D721Med (cell line): Measurements from ENCODE around the gene NCKAP5.

ENCODE experiments used
- DNase-seq: peaks from one replicate; pipeline ENCODE4 v3.0.0; 2011; ENCODE audit warnings: low spot score; ENCODE audit not compliant: insufficient read length
- FAIRE-seq: peaks from 2 replicates; lab custom pipeline; 2011; peaks lifted over from hg19 to GRCh38; lab: Jason Lieb, UNC
- CTCF ChIP-seq: IDR thresholded peaks from 2 replicates; pipeline ENCODE4 v1.5.1; 2012; ENCODE audit warnings: mild to moderate bottlenecking, control low read depth; ENCODE audit not compliant: insufficient read depth; ENCODE audit errors: missing control alignments

Gene NCKAP5

GRCh38 chr2:133408671-133409070 lies 159.6 kb downstream of the NCKAP5 start:
- FAIRE-seq (no peak), DNase-seq (no peak)
- TF ChIP-seq CTCF = no peak

DNA sequence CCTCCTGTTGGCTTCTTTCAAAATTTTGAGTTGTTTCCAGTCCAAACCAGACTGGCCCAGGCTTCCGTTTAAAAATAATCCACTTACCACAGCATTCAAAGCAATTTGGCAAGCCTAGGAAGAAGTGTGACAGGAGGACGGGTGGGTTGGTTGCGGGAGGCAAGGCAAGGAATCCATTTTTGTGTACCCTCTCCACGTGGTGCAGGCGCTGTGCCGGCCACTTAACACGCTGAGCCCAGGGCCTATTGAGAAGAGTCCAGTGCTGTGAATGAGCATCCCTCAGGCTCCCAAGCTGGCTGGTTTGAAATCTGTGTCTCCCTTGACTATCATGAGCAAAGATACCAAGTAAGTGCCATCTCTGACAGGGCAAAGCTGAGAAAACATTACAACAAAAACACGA lies 160.9 kb downstream of the NCKAP5 start:
- FAIRE-seq = no peak
- TF ChIP-seq CTCF = no peak
- DNase-seq = no peak

DNA sequence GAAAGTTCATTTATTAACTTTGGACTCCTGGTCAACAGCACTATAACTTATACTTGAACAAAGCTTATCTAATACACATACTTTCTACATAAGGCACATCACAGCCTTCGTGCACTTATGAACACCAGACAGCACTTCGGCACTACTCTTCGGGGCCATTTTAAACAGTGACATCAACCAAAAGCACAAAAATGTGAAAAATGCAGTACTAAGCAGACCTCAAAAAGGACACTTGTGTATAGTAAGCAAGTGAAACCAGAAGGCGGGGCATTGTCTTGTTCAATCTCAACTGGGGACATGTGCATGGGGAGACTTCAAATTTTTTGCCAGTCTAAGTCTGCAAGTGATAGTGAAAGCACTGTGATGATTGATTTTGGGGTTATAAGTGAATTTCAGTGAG lies 163.0 kb downstream of the NCKAP5 start:
- no peak for DNase-seq
- FAIRE-seq = no peak
- no peak for TF ChIP-seq CTCF

- no peak for TF ChIP-seq CTCF
- DNase-seq (no peak), FAIRE-seq (no peak)
These were observed 167.9 kb downstream of the NCKAP5 start for GRCh38 chr2:133400411-133400810.

- DNase-seq = no peak
- no peak for TF ChIP-seq CTCF
- FAIRE-seq = no peak
These were observed 174.4 kb downstream of the NCKAP5 start for GRCh38 chr2:133393895-133394294.

DNA sequence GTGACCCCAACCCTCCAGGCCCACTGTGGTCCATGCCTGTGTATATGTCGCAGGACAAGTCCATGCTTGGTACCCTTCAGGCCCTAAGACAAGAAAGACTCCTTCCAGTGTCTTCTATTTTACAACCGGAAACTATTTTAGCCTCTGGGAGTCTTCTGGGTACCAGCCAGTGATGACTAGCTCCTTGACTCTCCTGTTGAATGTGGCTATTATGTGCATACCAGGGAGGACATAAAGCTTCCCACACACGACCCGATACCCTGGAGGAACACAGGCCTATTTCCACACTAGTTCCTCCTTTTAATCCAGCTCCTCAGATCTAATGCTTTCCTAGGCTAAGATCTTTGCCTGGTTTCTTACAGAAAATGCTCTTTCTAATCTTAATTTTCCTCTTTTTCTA lies 178.1 kb downstream of the NCKAP5 start:
- DNase-seq (no peak), FAIRE-seq (no peak)
- no peak for TF ChIP-seq CTCF

- DNase-seq = no peak
- no peak for TF ChIP-seq CTCF
- FAIRE-seq = no peak
These were observed 178.7 kb downstream of the NCKAP5 start for GRCh38 chr2:133389569-133389968.
